ENCODE measurements around the gene DRGX.

Gene DRGX

GRCh38 chr10:49407552-49408137, 11.8 kb upstream of the DRGX start:
- no peak for TF ChIP-seq ZFX (IDR thresholded peaks at IDR 0.05; ENCODE audit: borderline replicate concordance)
- TF ChIP-seq, protein P1, sequence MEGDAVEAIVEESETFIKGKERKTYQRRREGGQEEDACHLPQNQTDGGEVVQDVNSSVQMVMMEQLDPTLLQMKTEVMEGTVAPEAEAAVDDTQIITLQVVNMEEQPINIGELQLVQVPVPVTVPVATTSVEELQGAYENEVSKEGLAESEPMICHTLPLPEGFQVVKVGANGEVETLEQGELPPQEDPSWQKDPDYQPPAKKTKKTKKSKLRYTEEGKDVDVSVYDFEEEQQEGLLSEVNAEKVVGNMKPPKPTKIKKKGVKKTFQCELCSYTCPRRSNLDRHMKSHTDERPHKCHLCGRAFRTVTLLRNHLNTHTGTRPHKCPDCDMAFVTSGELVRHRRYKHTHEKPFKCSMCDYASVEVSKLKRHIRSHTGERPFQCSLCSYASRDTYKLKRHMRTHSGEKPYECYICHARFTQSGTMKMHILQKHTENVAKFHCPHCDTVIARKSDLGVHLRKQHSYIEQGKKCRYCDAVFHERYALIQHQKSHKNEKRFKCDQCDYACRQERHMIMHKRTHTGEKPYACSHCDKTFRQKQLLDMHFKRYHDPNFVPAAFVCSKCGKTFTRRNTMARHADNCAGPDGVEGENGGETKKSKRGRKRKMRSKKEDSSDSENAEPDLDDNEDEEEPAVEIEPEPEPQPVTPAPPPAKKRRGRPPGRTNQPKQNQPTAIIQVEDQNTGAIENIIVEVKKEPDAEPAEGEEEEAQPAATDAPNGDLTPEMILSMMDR (IDR thresholded peaks at IDR 0.05), result peak; percentile 86

GRCh38 chr10:49407151-49407550, 11.3 kb upstream of the DRGX start:
- H3K27ac ChIP-seq, result no peak overlapping the region
- TF ChIP-seq ZFX (IDR thresholded peaks at IDR 0.05; ENCODE audit: borderline replicate concordance), result no peak
- TF ChIP-seq, protein P1 (IDR thresholded peaks at IDR 0.05), result no peak

More at GRCh38 chr10:49407552-49408137, 11.8 kb upstream of the DRGX start:
- no peak overlapping the region for H3K27ac ChIP-seq

DNA sequence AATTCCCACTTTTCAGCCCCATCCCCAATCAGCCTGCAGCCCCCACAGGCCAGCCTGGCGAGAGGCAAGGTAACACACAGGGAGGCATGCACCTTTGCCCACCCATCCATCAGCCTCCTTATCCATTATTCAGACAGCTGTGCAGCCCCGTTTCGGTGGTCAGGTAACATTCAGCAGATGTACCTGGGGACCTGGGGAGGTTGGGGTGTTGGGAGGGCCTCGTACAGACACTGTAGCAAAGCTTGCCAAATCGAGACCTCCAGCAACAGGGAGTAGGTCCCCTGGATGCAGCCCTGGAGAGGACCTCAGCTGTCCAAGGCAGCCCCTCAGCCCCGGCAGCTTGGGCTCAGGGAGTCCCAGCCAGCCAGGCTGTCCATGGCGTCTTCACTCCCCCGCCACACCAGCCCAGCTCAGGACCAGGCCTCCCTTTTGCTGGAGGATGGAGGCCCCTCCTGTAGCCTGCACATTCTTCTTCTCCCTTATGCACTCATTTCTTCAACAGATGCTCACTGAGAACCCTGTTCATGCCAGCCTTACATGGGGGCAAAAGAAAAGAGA, 8.5 kb upstream of the DRGX start:
- TF ChIP-seq ZFX (IDR thresholded peaks at IDR 0.05; ENCODE audit: borderline replicate concordance), result no peak
- TF ChIP-seq, protein P1 (IDR thresholded peaks at IDR 0.05), result no peak

DNA sequence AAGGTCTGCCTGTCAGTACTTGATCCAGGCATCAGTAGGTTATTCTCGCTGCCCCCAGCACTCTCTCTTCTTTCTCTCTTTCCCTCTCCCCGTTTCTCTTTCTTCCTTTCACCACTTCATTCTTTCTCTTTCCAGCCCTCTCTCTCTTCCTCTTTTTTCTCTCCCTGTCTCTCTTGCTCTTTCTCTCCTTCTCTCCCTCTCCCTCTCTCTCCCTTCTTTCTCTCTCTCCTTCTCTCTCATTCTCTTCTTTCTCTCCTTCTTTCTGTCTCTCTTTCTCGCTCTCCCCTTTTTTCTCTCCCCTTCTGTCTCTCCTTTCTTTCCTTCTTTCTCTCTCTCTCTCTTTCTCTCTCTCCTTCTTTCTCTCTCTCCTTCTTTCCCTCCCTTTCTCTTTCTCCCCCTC, 7.5 kb upstream of the DRGX start:
- no peak overlapping the region for H3K27ac ChIP-seq
- no peak for TF ChIP-seq ZFX (IDR thresholded peaks at IDR 0.05; ENCODE audit: borderline replicate concordance)
- TF ChIP-seq, protein P1 (IDR thresholded peaks at IDR 0.05), result no peak

More for the DNA sequence above, 8.5 kb upstream of the DRGX start:
- H3K27ac ChIP-seq, result no peak overlapping the region

DNA sequence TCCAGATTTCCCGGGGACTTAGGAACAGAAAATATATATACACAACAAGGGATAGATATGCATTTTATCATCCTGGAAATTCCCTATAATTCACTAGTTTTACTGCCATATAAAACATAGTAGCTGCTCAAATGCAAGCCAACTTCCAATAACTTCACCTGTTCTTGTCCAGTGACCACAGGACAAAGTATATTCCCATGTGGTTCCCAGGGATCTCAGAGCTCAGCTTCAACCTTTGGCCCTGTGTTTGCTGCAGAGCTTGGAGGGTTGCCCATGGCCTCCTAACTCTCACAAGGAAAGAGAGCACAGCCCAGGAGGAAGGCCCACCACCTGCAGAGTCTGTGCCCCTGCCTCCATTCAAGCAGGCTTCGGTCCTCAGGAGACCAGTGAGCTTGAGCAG, 4.5 kb upstream of the DRGX start:
- no peak overlapping the region for H3K27ac ChIP-seq
- TF ChIP-seq ZFX (IDR thresholded peaks at IDR 0.05; ENCODE audit: borderline replicate concordance), result no peak

DNA sequence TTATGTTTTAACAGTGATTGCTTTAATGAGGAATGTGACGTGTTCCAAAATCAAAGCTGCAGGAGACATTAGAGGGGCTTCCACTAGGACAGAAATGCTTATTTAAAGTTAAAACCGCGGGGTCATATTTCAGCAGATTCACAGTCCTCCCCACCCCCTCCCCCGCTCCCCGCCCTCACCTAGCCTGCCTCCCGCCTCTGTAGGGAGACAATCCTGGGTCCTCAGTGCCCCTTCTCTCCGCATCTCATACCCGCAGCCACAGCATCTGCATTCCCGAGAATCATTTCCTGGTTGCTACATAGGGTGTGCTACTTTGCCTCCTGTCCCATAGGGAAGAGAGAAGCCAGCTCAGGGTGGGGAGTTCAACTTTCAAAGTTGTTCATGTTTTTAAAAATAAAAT, 3.1 kb upstream of the DRGX start:
- H3K27ac ChIP-seq, result no peak overlapping the region
- TF ChIP-seq ZFX (IDR thresholded peaks at IDR 0.05; ENCODE audit: borderline replicate concordance), result no peak
- TF ChIP-seq, protein P1 (IDR thresholded peaks at IDR 0.05), result no peak

- TF ChIP-seq ZFX (IDR thresholded peaks at IDR 0.05; ENCODE audit: borderline replicate concordance), result no peak
- TF ChIP-seq, protein P1 (IDR thresholded peaks at IDR 0.05), result no peak
- H3K27ac ChIP-seq, result no peak overlapping the region
Observed at GRCh38 chr10:49398000-49398861, 2.3 kb upstream of the DRGX start.
